NCI-H748 (cell line): ENCODE data around the gene KRR1.
"Not testable (repeated sequence)": the region's sequence is repeated elsewhere in the genome, so short reads cannot be mapped to it uniquely, and the experiment has no call there.

Experiments
- DNase-seq: peaks from one replicate; lab custom pipeline; 2025; ENCODE audit not compliant: unreplicated experiment; lab: John Stamatoyannopoulos, UW

KRR1 gene

DNA sequence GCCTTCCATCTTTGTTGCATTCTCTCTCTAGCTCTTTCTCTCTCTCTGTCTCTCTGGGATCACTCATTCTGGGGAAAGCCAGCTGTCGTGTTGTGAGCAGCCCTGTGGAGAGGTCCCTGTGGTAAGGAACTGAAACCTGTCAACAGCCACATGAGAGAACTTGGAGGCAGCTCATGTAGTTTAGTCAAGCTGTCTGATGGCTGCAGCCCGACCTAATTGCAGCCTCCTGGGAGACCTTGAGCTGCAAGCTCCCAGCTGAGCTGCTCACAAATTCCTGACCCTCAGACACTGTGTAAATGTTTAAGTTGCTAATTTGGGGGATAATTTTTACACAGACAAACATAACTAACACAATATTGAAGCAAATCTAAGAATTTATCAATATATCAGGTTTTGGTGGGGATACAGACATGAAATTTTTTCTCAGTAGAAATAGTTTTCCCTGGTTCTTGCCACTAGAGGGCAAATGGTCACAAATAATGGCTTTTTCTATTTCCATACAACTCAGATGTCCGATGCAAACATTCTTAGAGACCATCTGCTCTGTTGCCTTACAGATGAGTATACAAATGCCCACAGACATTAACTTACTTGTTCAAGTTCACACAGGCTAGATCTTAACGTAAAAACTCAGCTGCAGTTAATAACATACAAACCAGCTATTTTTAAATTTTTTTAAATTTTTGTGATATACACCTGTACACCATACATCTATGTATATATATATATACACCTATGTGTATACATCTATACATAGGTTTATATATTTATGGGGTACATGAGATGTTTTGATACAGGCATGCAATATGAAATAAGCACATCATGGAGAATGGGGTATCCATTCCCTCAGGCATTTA, 15.5 kb upstream of the KRR1 start:
- peak; percentile 70 for DNase-seq

DNA sequence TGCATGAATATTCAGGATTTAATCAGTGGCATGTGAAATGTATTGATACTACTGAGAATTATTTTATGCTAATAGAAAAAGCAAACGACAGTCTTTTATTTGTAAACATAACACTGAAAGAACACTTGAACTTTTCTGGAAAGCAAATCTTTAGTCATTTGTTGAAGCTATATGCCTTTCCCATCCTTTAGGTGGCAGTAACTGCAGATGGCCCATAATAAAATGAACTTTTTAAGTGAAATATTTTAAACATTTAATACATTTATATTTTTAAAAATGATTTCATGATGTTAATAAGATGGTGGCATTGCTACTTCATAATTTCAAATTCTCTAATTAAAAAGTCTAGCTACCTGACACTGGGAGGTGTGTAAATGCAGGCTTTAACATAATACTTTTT, 13.9 kb upstream of the KRR1 start:
- no peak for DNase-seq

DNA sequence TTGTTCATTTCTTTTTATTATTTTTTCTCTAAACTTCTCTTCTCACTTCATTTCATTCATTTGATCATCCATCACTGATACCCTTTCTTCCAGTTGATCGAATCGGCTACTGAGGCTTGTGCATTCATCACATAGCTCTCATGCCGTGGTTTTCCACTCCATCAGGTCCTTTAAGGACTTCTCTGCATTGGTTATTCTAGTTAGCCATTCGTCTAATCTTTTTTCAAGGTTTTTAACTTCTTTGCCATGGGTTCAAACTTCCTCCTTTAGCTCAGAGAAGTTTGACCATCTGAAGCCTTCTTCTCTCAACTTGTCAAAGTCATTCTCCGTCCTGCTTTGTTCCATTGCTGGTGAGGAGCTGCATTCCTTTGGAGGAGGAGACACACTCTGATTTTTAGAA, 10.7 kb upstream of the KRR1 start:
- DNase-seq = not testable (repeated sequence)

DNA sequence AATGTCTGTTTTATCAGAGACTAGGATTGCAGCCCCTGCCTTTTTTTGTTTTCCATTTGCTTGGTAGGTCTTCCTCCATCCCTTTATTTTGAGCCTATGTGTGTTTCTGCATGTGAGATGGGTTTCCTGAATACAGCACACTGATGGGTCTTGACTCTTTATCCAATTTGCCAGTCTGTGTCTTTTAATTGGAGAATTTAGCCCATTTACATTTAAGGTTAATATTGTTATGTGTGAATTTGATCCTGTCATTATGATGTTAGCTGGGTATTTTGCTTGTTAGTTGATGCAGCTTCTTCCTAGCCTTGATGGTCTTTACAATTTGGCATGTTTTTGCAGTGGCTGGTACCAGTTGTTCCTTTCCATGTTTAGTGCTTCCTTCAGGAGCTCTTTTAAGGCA, 9.8 kb upstream of the KRR1 start:
- not testable (repeated sequence) for DNase-seq

DNA sequence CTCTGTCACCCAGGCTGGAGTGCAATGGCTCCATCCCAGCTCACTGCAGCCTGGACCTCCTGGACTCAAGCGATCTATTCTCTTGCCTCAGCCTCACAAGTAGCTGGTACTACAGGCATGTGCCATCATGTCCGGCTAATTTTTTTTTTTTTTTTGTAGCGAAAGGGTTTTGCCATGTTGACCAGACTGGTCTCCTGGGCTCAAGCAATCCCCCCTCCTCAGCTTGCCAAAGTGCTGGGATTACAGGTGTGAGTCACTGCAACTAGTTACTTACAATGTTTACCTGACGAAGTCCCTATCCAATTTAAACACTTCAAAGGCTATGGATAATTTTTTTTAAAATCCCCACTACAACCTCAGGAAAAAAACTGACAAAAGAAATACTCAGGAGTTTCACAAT, 1.8 kb downstream of the KRR1 start:
- DNase-seq = no peak

DNA sequence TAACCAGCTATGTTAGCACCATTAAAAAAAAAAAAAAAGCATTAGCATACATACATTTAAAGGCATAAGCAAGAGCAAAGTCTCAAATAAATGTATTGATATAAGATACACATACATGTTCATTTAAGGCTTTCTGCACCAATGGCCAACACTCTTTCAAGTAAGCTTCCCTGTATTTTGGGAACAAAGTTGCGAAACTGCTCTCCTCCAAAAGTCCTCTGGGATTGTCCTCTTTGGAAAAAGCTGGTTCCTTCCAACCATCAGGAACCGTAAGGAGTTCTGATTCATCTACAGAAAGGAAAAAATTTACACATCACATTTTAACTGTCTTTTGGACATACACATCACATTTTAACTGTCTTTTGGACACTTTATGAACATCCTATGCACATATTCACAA, 3.2 kb downstream of the KRR1 start:
- no peak for DNase-seq

DNA sequence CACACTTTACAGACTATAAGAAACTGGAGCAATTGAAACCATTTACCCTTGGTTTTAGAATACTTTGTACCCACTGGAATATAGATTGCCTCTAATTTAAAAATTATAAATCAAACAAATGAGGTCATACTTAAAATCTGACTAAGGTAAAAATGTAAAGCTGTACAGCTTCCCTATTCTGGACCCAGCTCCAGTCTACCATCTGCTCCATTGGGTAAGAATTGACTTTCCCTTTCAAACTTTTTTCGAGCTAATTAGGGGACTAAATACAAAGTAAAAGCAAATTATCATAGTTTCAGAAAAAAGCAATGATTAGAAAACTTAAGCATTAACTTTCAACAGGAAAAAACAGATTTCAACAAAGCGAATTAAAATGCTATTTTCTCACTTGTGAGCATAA, 4.3 kb downstream of the KRR1 start:
- no peak for DNase-seq

DNA sequence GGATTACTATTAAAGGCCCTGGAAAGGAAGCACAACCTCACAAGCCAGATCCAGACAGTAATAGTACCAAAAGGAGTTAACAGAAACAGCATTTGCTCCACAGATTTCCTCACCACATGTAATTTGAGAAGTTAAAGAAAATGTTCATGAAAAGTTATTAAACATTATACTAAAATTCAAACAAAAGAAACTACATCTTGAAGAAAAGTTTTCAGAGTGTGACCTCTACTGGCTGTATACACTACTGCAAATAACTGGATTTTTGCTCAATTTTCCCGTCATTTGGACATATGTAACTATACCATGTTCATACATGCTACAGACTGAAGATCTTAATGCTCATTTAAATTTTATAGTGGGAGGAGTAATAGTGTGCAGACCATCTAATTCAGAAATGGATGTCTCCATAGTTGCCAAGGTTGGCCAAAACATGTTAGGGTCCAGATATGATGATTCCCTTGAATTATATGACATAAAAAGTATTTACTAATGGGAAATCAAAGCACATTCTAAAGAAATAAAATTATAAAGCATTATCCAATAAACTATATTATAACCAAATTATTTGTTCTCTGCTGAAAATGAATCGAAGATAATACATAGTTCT, 5.6 kb downstream of the KRR1 start:
- no peak for DNase-seq

DNA sequence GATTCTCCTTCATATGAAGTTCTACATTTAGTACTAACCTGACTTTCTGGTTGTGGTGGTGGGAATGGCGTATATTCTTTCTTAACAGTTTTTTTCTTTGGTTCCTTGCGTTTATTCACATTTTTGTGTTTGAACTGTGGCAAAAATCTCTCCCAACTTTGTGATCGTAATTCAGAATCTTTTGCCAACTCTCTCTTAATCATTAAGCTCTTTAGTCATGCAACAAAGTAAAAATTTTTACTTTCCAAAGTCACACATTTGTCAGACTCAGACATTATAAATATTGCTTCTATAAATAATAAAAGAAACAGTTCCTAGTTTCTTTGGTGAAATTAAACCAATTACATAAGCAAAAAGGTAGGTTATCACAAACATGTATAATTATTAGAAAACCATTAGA, 7.5 kb downstream of the KRR1 start:
- no peak for DNase-seq

DNA sequence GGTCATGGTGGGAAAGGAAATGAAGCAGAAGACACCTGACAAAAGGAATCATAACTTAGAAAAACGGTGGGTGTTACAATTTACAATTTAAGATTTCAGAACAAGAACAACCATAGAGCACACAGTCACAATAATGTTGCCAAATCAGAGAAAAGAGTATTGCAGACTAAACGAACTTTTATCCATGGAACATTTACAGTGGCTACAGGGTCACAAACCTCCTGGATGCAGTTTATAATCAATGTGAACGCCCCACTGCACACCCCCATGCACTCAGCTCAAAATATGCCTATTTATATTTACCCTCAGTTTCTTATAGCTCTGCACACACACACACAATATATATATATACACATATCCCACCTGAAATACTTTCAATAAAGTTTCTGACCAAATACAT, 8.0 kb downstream of the KRR1 start:
- no peak for DNase-seq

DNA sequence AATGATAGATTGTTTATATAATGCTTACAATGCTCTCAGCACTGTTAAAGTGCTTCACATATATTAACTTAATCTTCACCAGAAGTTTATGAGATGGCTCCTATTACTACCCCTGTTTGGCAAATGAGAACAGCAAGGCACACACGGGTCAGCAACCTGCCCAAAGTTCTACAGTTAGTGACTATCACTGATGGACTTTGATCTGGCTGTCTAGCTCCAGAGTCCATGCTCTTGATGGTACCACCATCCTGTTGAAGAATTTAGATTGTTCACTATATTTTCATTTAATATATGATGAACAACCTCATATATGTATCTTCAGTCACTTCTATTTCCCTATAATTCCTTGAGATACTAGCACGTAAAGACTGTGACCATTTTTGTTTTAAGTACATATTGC, 20.2 kb downstream of the KRR1 start:
- no peak for DNase-seq

DNA sequence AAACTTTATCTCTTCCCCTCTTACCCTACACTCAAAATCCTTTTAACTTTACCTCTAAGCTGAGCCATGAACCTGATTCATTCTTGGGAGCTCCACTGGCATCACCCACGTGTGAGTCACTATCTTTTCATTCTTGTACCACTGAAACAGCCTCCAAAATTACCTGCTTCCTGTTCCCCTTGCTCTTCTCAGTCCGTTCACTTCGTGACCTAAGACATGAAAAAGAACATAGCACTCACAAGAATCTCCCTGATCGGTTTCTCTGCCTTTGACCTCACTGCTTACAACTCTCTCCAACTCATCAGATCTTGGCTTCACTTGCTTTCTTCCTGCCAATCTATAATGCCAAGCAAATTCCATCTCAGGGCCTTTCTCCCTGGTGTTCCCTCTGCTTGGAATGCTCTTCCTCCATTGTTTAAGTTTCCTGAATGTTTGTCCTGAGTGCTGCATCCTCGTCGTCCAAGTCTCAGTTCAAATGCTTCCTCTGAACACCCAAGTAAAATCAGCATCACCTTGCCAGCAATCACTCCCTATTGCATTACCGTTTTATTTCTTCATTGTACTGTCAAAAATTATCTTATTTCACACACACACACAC, 21.7 kb downstream of the KRR1 start:
- DNase-seq = no peak

DNA sequence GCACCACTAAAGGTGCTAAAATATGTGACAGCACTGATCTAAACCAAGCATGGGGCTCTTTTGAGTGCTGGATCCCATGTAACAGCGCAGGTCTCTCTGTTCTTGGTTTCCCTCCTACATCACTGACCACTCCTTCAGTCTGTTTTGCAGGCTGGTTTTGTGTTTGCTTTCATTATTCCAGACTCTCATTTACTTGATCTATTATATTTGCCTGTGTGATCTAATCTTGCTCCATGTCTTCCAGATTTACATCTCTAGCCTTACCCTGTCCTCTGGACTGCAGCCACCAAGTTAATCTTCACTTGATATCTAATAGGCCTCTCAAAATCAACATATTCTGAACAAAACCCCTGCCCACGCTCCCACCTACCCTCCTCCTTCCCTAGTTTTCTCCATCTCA, 22.2 kb downstream of the KRR1 start:
- DNase-seq = no peak

DNA sequence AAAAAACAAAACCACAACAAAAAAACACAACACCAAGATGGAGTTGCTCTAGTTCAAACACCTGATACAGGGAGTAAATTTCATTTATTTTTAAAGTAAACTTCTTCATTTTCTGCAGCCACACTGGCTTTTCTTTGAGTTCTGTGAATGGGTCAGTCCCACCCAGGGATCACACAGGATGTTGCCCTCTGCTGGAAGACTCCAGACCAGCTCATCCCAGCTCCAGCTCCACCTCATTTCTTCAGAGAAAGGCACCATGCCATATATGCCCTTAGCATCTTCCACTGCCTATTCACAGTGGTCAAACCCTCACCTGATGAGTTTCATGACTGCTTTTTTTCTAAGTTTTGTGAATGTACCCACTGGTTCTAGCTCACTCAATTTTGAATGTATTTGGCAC, 22.9 kb downstream of the KRR1 start:
- DNase-seq = no peak

DNA sequence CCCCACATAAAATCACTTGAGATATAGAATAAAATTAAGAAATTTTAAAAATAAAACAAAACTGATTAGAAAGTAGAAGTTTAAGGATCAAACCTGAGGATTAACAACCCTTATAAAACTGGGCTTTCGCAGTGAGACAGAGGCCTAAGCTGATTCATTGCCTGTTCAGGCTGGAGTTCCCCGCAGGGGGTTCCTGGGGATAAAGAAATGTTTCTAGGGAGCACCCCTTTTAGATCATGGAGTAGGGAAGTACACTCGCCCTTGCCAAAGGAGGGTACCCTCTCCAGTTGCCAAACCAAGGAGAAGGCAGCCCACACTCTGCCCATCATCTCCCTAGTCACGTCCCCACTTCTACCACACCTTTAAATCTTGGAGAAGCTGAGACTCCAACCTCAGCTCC, 24.1 kb downstream of the KRR1 start:
- DNase-seq = no peak

DNA sequence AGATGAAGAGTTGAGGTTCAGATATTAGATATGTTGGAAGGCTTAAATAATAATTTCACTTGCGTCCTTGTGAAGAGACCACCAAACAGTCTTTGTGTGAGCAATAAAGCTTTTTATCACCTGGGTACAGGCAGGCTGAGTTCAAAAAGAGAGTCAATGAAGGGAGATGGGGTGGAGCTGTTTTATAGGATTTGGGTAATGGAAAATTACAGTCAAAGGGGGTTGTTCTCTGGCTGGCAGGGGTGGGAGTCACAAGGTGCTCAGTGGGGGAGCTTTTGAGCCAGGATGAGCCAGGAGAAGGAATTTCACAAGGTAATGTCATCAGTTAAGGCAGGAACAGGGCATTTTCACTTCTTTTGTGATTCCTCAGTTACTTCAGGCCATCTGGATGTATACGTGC, 27.0 kb downstream of the KRR1 start:
- DNase-seq = not testable (repeated sequence)

DNA sequence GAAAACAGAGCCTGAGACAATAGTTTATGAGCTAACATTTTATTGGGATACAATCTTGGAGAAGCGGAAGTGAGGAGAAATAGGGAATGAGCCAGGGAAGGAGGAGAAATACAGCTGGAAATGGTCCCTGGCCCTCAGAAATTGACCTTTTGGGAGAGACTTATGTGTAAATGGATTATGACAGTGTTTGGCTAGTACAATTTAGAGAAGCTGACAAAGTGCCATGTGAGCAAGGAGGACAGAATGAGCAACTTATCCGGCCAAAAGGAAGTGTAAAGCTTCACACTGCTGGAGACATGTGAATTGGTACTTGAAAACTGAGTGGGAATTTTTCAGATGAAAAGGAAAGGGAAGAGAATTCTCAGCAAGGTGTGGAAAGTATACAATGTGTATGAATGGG, 28.0 kb downstream of the KRR1 start:
- no peak for DNase-seq

DNA sequence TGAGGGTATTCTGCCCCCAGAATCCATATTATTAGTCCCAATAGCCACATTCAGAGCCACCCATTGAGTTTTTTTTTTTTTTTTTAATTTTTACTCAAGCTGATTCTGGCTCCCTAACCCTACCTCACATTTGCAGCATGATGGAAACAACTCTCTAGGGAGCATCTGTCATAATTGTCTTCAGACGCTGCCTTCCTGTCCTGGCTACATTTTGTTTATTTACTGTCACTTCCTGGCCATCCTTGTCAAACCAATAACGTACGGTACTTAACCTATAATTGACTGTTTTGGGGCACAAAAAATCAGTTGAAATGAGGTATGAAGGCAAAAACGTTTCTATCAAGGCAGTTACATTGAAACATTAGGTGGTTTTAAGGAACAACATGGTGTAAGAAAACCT, 28.8 kb downstream of the KRR1 start:
- peak; percentile 27 for DNase-seq

DNA sequence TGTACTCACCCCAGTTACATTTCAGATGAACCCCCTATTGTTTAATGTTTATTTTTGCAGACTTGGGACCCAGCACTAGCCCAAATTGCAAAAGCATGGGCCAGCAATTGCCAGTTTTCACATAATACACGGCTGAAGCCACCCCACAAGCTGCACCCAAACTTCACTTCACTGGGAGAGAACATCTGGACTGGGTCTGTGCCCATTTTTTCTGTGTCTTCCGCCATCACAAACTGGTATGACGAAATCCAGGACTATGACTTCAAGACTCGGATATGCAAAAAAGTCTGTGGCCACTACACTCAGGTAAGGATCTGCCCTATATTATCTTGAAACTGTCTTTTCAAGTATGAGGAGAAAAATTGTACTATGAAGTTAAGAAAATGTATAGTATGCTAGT, 29.6 kb downstream of the KRR1 start:
- DNase-seq = no peak

DNA sequence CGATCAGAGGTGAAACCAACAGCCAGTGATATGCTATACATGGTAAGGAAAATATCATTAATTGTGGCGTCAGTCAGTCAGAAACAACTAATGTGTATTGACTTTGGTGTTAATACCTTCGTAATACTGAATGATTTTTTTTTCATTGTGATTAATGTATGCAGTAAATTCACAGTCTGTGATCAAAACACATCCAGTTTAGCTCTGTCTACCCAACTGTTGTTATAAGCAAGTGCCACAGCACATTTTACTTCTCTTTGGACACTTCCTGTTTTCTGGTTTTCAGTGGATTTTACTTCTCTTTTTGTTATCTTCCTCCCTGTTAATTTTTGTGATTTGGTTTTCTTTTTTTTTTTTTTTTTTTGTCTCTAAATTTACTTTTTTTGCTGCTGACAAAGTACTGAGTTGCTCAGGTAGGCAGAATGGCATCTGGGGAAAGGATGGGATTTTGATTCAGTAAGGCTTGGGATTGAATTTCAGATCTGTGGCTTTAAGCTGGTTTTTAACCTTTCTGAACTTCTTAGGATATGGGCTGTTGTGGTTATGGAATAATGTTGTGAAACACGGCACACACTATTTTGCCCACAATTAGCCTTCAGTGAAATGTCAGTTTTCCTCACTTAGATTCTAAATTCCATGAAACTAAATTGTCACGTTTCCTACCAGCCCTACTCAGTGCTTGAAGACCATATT, 30.2 kb downstream of the KRR1 start:
- DNase-seq = no peak

DNA sequence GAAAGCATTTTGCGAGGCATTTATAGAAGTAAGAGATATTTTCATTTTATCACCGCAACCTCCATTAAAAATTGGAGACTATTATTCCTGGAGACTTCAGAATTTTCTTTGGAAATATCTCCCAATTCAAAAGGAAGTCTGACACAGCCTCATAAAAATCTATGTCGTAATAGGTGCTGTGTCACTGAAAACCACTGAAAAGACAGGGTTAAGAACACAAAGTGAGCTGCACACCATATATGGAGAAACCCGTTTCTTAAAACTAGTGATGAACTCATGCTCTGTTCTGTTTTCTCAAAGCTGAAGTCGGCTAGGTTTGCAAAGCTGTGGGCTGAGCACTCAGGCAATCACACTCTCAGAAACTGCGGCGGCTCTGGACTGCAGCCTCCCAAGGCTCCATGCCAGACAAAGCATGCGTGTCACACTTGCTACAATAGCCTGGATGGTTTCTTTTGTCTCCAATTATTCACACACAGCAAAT, 30.9 kb downstream of the KRR1 start, which contains the start of gene GLIPR1:
Gene GLIPR1, plus strand, starts transcription at position 287 of the 481 bp plus-strand sequence. Its CDS starts 126 bp downstream, at position 413.
- no peak for DNase-seq
